Stimulated activated CD4-positive, alpha-beta T cell treated with anti-CD3 and anti-CD28 coated beads, TNF-alpha, amount 100 ng/mL, for 48 hours (primary cell): Measurements from ENCODE around the gene IMMP1L.
"Not testable (repeated sequence)": the region's sequence is repeated elsewhere in the genome, so short reads cannot be mapped to it uniquely, and the experiment has no call there.

Experiments
- DNase-seq, 3 donors: peaks; one replicate each; pipeline ENCODE4 v3.0.0-alpha.2; 2020; ENCODE audit warnings: low read depth in 3 of 3

IMMP1L gene, protein sequence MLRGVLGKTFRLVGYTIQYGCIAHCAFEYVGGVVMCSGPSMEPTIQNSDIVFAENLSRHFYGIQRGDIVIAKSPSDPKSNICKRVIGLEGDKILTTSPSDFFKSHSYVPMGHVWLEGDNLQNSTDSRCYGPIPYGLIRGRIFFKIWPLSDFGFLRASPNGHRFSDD

DNA sequence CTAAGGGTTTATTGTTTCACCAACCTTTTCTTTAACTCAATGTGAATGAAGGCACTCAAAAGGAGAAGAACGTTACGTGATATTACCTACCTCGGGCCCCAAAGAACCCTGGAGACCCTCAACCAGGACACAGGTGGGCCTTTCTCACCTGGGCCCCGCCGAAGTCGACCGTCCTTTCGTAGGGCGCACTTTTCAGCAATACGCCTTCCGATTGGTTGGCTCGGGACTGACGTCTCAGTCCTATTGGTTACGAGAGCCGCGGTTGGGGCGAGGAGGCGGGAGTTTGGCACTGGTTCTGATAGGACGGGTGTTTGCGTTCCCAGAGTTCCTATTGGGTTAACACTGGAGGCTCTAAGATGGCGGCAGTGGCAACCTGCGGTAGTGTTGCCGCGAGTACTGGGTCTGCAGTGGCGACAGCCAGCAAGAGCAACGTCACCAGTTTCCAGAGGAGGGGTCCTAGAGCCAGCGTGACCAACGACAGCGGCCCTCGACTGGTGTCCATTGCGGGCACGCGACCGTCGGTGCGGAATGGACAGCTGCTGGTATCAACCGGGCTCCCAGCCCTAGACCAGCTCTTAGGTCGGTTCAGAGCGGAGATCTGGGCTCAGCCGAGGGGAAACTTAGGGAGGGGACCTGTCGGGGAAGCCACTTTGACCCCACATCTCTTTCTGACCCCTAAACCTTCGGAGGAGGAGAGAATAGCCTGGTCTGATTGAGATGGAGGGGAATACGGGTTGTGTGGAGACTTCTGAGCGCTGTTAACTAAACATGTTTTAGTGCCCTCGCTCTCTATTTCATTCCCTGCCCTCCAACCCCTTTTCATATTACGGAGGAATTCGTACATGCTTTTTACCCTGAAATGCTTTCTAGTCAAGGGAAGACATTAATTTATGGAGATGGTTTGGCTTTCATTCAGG lies at the start of gene IMMP1L, which contains the start of gene ELP4:
IMMP1L (minus strand) TSS at position 194 of the 917 bp plus-strand sequence. CDS start 46,346 bp downstream, outside the sequence.
ELP4 (plus strand) TSS at position 339 of the 917 bp plus-strand sequence; CDS start at position 357, 18 bp downstream.
- DNase-seq = peak; percentile 89 to 92 (median 91)

- no peak for DNase-seq
Observed at GRCh38 chr11:31558001-31558400, 48.6 kb upstream of the IMMP1L start.

DNA sequence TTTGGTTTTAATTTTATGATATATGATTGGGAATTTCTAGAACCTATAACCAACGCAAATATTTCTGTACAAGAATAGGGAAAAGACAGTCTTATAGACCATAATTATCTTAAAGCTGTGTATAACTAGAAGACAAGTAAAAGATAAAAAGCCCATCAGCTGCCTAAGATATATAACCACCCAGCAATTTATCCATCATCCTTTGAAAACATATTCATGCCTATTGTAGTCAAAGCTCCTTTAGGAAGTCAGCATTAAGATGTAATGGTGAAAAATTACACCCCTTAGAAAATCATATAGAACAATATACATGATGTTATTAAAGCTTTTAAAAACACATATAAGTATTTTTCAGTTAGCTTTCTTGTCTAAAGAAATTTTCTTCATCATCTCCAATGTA lies 46.5 kb upstream of the IMMP1L start:
- no peak for DNase-seq

DNA sequence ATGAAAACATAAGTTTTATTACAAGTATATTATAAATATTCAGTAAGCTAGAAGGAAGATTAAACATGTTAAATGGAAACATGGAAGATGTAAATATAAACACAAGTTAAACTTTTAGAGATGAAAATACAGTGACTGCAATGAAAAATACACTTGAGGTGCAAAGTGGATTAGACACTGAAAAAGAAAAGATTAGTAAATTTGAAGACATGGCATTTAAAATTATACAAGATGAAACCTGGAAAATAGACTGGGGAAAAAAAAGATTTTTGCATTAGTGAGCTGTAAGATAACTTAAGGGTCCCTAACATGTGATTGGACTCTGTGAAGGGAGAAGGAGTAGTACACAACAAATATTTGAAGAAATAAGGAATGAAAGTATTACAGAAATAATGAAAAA lies 33.4 kb upstream of the IMMP1L start:
- DNase-seq = no peak

DNA sequence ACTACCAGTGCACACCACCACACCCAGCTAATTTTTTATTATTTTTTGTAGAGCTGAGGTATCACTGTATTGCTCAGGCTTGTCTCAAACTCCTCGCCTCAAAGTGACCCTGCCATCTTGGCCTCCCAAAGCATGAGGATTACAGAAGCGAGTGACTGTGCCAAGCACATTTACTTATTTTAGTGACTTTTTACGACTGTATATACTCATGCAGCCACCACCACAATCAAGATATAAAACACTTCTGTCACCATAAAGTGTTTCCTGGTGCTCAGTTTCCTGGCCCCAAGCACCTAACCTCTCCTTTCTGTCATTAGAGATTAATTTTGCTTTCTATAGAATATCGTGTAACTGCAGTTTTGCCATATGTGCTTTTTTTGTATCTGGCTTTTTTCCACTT lies 26.1 kb upstream of the IMMP1L start:
- no peak for DNase-seq

DNA sequence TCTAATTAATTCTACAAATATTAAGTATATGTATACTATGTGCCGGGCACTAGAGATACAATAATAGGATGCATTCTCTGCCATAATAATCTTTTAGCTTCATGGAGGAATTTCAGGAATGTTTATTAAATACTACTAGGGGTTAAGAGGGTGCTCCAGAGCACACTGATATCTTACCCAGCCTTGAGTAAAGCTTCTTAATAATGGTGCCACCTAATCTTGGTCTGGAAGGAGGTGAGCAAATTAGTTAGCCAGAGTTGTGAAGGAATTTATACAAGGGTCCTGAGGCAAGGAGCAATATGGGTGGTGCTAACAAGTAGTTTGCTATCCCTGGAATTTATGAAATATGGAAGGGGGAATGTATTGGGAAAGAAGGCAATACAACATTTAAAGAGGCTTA lies 21.9 kb upstream of the IMMP1L start:
- no peak for DNase-seq

DNA sequence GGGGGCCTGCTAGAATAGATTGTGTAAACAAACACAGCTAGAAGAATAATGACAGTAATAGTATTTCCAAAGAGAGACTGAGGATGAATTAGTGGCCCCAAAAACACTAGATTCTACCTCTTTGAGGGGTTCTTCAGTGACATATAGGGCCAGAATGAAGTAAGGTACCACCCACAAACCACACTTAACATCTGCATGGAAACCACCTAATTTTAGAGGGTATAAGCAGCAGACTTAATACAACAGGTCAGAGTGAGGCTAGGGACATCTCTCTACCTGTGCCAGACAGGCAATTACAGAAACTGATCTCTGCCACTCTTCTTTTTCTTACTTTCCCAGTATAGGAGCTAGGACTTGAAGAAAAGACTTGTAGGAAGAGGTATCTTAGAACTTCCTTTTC lies 20.3 kb upstream of the IMMP1L start:
- DNase-seq = no peak

DNA sequence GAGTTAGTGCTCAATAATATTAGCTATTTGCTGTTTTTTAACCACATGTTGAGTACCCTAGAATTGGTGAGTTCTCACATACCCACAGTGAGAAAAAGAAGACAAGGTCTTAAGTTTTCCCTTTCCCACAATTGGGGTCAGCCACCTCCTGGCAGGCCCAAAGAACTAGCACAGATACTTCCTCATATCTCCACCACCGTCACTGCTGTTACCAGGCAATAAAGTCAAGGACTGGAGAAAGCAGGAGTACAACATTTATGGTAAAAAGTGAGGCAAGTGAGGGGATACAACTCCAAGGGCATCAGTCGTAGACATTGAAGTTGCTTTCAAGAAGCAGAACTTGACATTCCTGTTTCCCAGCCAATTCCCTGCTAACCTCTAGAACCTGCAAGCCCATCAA lies 19.8 kb upstream of the IMMP1L start:
- no peak for DNase-seq

GRCh38 chr11:31521497-31522150 lies 12.2 kb upstream of the IMMP1L start:
- no peak for DNase-seq

DNA sequence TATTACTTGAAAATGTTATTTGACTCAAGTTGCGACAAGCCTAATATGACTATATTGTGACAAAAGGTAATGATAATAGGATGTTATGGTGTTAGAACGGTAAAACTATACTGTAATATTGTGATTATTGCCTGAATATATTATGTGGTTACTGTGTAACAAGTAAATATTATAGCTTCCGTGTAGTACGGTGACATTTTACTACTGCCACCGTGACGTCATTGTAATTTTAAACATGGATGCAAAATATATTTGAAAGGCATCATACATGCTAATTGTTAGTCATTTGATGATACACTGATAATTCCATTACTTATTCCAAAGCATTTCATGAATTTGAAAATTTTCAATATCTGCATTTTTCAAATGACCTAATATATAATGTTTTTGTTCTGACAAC lies 2.7 kb upstream of the IMMP1L start:
- no peak for DNase-seq

DNA sequence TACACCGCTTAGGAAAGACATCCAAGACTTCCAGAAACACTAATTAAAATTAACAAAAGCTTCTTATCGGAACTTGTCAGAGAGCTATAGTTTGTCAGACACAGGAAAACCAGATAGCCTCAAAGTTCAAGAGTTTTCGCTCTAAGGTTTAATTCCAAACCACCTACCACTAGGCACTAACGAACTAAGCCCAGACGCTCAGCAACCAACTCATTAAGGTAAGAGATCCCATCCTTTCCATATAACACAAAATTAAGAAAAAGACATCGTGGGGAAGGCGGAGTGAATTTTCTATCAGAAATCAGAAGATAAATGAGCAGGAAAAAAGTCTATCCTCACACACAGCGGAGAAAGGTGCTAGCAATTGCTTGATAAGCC lies 382 bp downstream of the IMMP1L start:
- peak in 1 of 3 donors; percentile 11 for DNase-seq

- DNase-seq = no peak
Observed at GRCh38 chr11:31500560-31500959, 8.9 kb downstream of the IMMP1L start.

DNA sequence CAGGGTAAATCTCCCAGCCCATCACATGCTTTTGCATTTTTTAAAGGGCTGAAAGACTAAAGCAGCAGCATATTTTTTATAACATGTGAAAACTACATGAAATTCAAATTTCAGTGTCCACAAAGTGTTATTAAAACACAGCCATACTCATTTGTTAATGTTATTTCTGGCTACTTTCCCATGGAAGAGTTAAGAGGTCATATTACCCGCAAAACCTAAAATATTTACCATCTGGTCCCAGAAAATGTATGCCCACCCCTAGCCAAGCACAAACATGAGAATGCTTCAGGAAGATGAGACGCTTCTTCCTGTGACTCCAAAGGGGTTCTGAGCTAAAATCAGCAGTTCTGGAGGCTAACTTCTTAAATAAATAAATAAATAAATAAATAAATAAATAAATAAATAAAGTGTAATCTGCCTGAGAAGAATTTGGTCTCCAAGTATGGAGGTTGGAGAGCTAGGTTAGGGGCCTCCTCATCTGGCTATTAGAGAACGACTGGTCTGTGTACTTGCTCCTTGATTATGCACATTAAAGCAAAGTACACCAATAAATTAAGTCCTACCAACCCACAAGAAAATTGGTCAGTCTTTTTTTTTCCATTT lies 9.7 kb downstream of the IMMP1L start:
- DNase-seq = no peak

GRCh38 chr11:31493762-31494161 lies 15.7 kb downstream of the IMMP1L start:
- DNase-seq = not testable (repeated sequence)

DNA sequence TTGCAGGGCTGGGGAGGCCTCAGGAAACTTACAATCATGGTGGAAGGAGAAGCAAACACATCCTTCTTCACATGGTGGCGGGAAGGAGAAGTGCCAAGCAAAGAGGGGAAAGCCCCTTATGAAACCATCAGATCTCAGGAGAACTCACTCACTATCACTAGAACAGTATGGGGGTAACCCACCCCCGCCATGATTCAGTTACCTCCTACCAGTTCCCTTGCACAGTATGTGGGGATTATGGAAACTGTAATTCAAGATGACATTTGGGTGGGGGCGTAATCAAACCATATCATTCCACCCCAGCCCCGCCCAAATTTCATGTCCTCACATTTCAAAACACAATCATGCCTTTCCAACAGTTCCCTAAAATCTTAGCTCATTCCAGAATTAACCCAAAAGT lies 16.2 kb downstream of the IMMP1L start:
- DNase-seq = no peak

DNA sequence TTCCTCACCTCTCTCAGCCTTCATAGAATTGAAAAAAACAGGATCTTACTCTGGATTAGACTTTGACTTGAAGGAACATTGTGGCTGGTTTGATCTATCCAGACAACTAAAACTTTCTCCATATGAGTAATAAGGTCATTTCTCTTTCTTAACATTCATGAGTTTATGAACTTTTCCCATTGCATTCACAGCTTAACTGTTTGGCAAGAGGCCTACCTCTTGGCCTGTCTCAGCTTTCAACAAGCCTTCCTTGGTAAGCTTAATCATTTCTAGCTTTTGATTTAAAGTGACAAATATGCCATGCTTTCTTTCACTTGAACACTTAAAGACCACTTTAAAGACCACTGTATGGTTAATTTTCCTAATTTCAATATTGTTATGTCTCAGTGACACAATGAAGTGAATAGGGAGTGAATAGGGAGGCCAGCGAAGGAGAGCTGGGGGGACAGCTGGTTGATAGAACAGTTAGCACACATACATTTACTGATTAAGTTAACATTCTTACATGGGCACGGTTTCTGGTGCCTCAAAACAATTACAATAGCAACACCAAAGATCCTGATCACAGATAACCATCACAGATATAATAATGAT lies 17.0 kb downstream of the IMMP1L start:
- DNase-seq = no peak

- DNase-seq = no peak
Observed at GRCh38 chr11:31487848-31488247, 21.6 kb downstream of the IMMP1L start.

- DNase-seq = no peak
Observed at GRCh38 chr11:31484497-31484896, 24.9 kb downstream of the IMMP1L start.

- DNase-seq = no peak
Observed at GRCh38 chr11:31480930-31481329, 28.5 kb downstream of the IMMP1L start.

GRCh38 chr11:31479066-31479465 lies 30.4 kb downstream of the IMMP1L start:
- no peak for DNase-seq

- no peak for DNase-seq
Observed at GRCh38 chr11:31478223-31478590, 31.2 kb downstream of the IMMP1L start.
